GM12878 (cell line): ENCODE data around the gene FHOD3. TPM values are rescaled to one million over a fixed set of nuclear protein-coding genes. Genes with fewer than 3 reads are reported as not detected.

Experiments
- ATAC-seq: fragments of 200-7000 bp; cut with Tn5 transposase; 3 replicates; pipeline ENCODE4 v1.9.1; 2020; ENCODE audit warnings: mild to moderate bottlenecking, moderate library complexity
- BruUV-seq: library from RNA; stranded (reverse); fragments of 400-500 nt; replicated peaks from 2 replicates; lab custom pipeline; 2021; lab: Mats Ljungman, UMichigan
- CTCF ChIA-PET: fragments of 300-600 bp; sonication (Branson Sonifier 250); formaldehyde crosslinking; extraction: SDS; loops from one replicate; lab custom pipeline; 2021; ENCODE audit warnings: inconsistent platforms; lab: Yijun Ruan, JAX
- POLR2A ChIA-PET: fragments of 350-600 bp; formaldehyde crosslinking; extraction: SDS; loops from one replicate; lab custom pipeline; 2021; ENCODE audit warnings: inconsistent platforms; lab: Charles Lee
- RAD21 ChIA-PET: fragments of 300-600 bp; sonication (Branson Sonifier 250); formaldehyde crosslinking; loops from one replicate; lab custom pipeline; 2023; ENCODE audit warnings: antibody characterized with exemption; ENCODE audit not compliant: unreplicated experiment; lab: Charles Lee
- SMC1A ChIA-PET: fragments of 300-600 bp; sonication (Branson Sonifier 250); formaldehyde crosslinking; loops from one replicate; lab custom pipeline; 2023; ENCODE audit not compliant: unreplicated experiment, uncharacterized antibody; lab: Charles Lee
- DNase-seq: peaks from one replicate; pipeline ENCODE4 v3.0.0-alpha.2; 2011; ENCODE audit warnings: low read depth, low spot score
- FAIRE-seq: peaks from 3 replicates; lab custom pipeline; 2011; peaks lifted over from hg19 to GRCh38; lab: Jason Lieb, UNC
- H2AFZ ChIP-seq: 2 replicates; pipeline ENCODE4 v1.6.0; 2011; ENCODE audit warnings: low read depth, low read length, control low read depth; ENCODE audit not compliant: control insufficient read depth
- H3K27ac ChIP-seq: 2 replicates; pipeline ENCODE4 v1.5.1; 2011; ENCODE audit warnings: control low read depth; ENCODE audit not compliant: control insufficient read depth, insufficient read depth
- H3K27me3 ChIP-seq, 2 experiments: replicated peaks in 1 of 2; 2 replicates each; pipeline versions ENCODE4 v1.6.0 to v1.6.1; 2011; ENCODE audit warnings: low read length in 1 of 2; ENCODE audit not compliant: control insufficient read depth in 2 of 2, insufficient read depth in 2 of 2
- H3K36me3 ChIP-seq, 2 experiments: 2 replicates each; pipeline ENCODE4 v1.5.1; 2011; ENCODE audit warnings: low read length in 1 of 2; ENCODE audit not compliant: control insufficient read depth in 2 of 2, insufficient read depth in 2 of 2
- H3K4me1 ChIP-seq: 2 replicates; pipeline ENCODE4 v1.6.1; 2011; ENCODE audit warnings: mild to moderate bottlenecking, low read length, moderate library complexity, mixed read lengths; ENCODE audit not compliant: control insufficient read depth, insufficient read depth
- H3K4me2 ChIP-seq: 2 replicates; pipeline ENCODE4 v1.6.0; 2011; ENCODE audit warnings: control low read depth; ENCODE audit not compliant: control insufficient read depth, insufficient read depth
- H3K4me3 ChIP-seq: fragments of 200-600 bp; sonication (generic); 2 replicates; pipeline ENCODE4 v1.5.1; 2016
- H3K79me2 ChIP-seq: 2 replicates; pipeline ENCODE4 v1.6.0; 2011; ENCODE audit warnings: low read length; ENCODE audit not compliant: control insufficient read depth, insufficient read depth
- H3K9ac ChIP-seq: 2 replicates; pipeline ENCODE4 v1.8.0; 2011; ENCODE audit warnings: low read length, control low read depth, mixed read lengths; ENCODE audit not compliant: control insufficient read depth, insufficient read depth
- H3K9me3 ChIP-seq: replicated peaks from 3 replicates; pipeline ENCODE4 v1.5.1; 2011; ENCODE audit warnings: mild to moderate bottlenecking, low read length; ENCODE audit not compliant: control insufficient read depth, insufficient read depth
- H4K20me1 ChIP-seq: 2 replicates; pipeline ENCODE4 v1.6.0; 2011; ENCODE audit not compliant: control insufficient read depth, insufficient read depth
- CHD4 ChIP-seq: fragments of 200-600 bp; sonication (generic); IDR thresholded peaks from 2 replicates; pipeline ENCODE4 v1.6.1; 2016; ENCODE audit warnings: mild to moderate bottlenecking
- HSF1 ChIP-seq: fragments of 150-350 bp; IDR thresholded peaks from 2 replicates; pipeline ENCODE4 v1.6.1; 2014; ENCODE audit warnings: mild to moderate bottlenecking, low read depth, low read length
- IKZF2 ChIP-seq, 2 experiments: fragments of 450-650 bp; IDR thresholded peaks; 2 replicates each; pipeline ENCODE4 v1.6.1; 2017; ENCODE audit warnings: mild to moderate bottlenecking in 2 of 2, moderate library complexity in 2 of 2
- PAX8 ChIP-seq: fragments of 450-650 bp; IDR thresholded peaks from 2 replicates; pipeline ENCODE4 v1.6.1; 2017; ENCODE audit warnings: mild to moderate bottlenecking, moderate library complexity
- POLR2AphosphoS2 ChIP-seq: IDR thresholded peaks from 2 replicates; pipeline ENCODE4 v1.6.1; 2011; ENCODE audit warnings: low read depth, mild to moderate bottlenecking, low read length, improper control_type of control experiment, moderate library complexity
- SMC3 ChIP-seq: IDR thresholded peaks from 2 replicates; pipeline ENCODE4 v1.6.1; 2011; ENCODE audit warnings: low read length, improper control_type of control experiment, borderline replicate concordance
- WGBS: methylation state at CpG from one replicate; pipeline ENCODE4 v1.1.6; 2016; ENCODE audit warnings: low lambda C conversion rate; ENCODE audit not compliant: insufficient replicate concordance, insufficient coverage; ENCODE audit errors: missing lambda C conversion rate; 5-methylcytosine and 5-hydroxymethylcytosine counted together
- in situ Hi-C: fragments of 300-500 bp; cut with MboI; formaldehyde crosslinking; loops from 9 replicates; pipeline ENCODE4 v1.14.3; 2018; ENCODE audit warnings: mixed read lengths
- intact Hi-C: fragments of 100-400 bp; cut with micrococcal nuclease; formaldehyde crosslinking; loops from one replicate; pipeline ENCODE4 v1.14.2; 2022; ENCODE audit not compliant: unreplicated experiment
- polyA plus RNA-seq, 11 experiments: library from polyadenylated mRNA; depleted of rRNA in 4 of 11; unstranded in 6 of 11; stranded (reverse) in 5 of 11; fragments of >200 nt; fragmentation: Nextera tagmentation in 4 of 11; fragmentation: Illumina TruSeq in 1 of 11; extraction: Ambion mirVana in 4 of 11; extraction: Trizol in 1 of 11; gene quantifications; 1 replicate in 1 of 11; 2 replicates in 10 of 11; pipeline versions ENCODE4 v1.2.1 to v1.2.3, GENCODE V29; 2011 to 2016; ENCODE audit warnings: inconsistent platforms in 2 of 11, missing spikeins in 2 of 11, low read depth in 1 of 11
- total RNA-seq, 4 experiments: library from RNA; depleted of rRNA in 3 of 4; stranded (reverse); fragments of >200 nt in 3 of 4; fragmentation: Illumina TruSeq in 1 of 4; extraction: Trizol in 1 of 4; gene quantifications; 2 replicates each; pipeline versions ENCODE4 v1.2.1 to v1.2.3, GENCODE V29; 2013 to 2021

FHOD3 gene
- total and polyA plus RNA-seq, 10 of the 15 experiments (the other 5 are each of a cell fraction or from before 2014, with no cell fraction given): 0.77 to 26.7 (median 10.4) TPM

GRCh38 chr18:36325846-36326245 is 28.3 kb downstream of the FHOD3 start:
- in situ Hi-C loops (no loop called here), intact Hi-C loops (no loop called here)
- TF ChIP-seq SMC3: no peak
- TF ChIP-seq CHD4: no peak
- TF ChIP-seq HSF1: no peak
- no peak for TF ChIP-seq IKZF2 (IDR thresholded peaks at IDR 0.05)
- TF ChIP-seq POLR2AphosphoS2: no peak
- TF ChIP-seq PAX8: no peak
- Histone ChIP-seq H3K79me2 (peaks cover 2% of the 10 kb centered on the region; the same call in 1 of the 2 replicates), H2AFZ (no peak overlapping the region), H3K4me2 (no peak overlapping the region), H3K4me3 (no peak overlapping the region), H3K27ac (no peak overlapping the region), H3K4me1 (peaks cover 19% of the 10 kb centered on the region), H3K9ac (no peak overlapping the region), H3K9me3 (no peaks in the 10 kb centered on the region; the same call in 2 of the 3 replicates), H3K27me3 (peaks cover 0 to 4% of the 10 kb centered on the region in 2 experiments; a peak in 1 of 4 replicates), H4K20me1 (no peaks in the 10 kb centered on the region), H3K36me3 (no peaks in the 10 kb centered on the region)
- WGBS: 70% methylated on average over 1 of the region's 1 CpG
- ChIA-PET RAD21 (interaction anchor here (1.1 to 9.9 kb wide), 6 partner anchors 12 to 40 kb away, joined by 3 to 126 read pairs (median 7); partner anchors contain the start of gene FHOD3), SMC1A (interaction anchor here (1.3 to 13.3 kb wide), 5 partner anchors 12 to 117 kb away, joined by 4 to 125 read pairs (median 27); partner anchors contain the start of gene FHOD3), CTCF (interaction anchor here (1.3 to 1.4 kb wide), 2 partner anchors 8 to 10 kb away, joined by 3 to 4 read pairs; no protein-coding TSS in a partner anchor), POLR2A (interaction anchor here (0.9 to 4.9 kb wide), 5 partner anchors 10 to 24 kb away, joined by 4 to 21 read pairs (median 4); no protein-coding TSS in a partner anchor)
- BruUV-seq: no TSS peak
- DNase-seq: no peak
- no peak for ATAC-seq
- no peak for FAIRE-seq
